ENCODE measurements around the gene TIMD4.
"Not testable (repeated sequence)": the region's sequence is repeated elsewhere in the genome, so short reads cannot be mapped to it uniquely, and the experiment has no call there.

TIMD4 gene

GRCh38 chr5:156963125-156963524 is at the start of gene TIMD4:
TIMD4 (minus strand) TSS chr5:156963226; CDS start chr5:156963198, 28 bp downstream.
- no peak for DNase-seq

- DNase-seq = no peak
These were observed 43.2 kb upstream of the TIMD4 start for GRCh38 chr5:157006262-157006661.

- no peak for DNase-seq
These were observed 42.0 kb upstream of the TIMD4 start for GRCh38 chr5:157004893-157005551.

GRCh38 chr5:156991714-156992113 is 28.7 kb upstream of the TIMD4 start:
- no peak for DNase-seq

GRCh38 chr5:156984064-156984463 is 21.0 kb upstream of the TIMD4 start:
- DNase-seq = no peak

GRCh38 chr5:156981481-156981880 is 18.5 kb upstream of the TIMD4 start:
- no peak for DNase-seq

- DNase-seq = no peak
These were observed 11.3 kb upstream of the TIMD4 start for GRCh38 chr5:156974328-156974727.

GRCh38 chr5:156971848-156972525 is 9.0 kb upstream of the TIMD4 start:
- DNase-seq = no peak

GRCh38 chr5:156971415-156971814 is 8.4 kb upstream of the TIMD4 start:
- DNase-seq = no peak

- not testable (repeated sequence) for DNase-seq
These were observed 4.4 kb upstream of the TIMD4 start for GRCh38 chr5:156967386-156967785.

GRCh38 chr5:156956321-156956720 is 6.7 kb downstream of the TIMD4 start:
- DNase-seq = peak in 1 of 2 experiments; percentile 18

- DNase-seq = no peak
These were observed 11.7 kb downstream of the TIMD4 start for GRCh38 chr5:156951359-156951758.

- DNase-seq = no peak
These were observed 12.3 kb downstream of the TIMD4 start for GRCh38 chr5:156950716-156951115.

- DNase-seq = peak in 1 of 2 experiments; percentile 9
These were observed 13.6 kb downstream of the TIMD4 start for GRCh38 chr5:156949424-156949823.

- DNase-seq = no peak
These were observed 15.1 kb downstream of the TIMD4 start for GRCh38 chr5:156947925-156948324.

- no peak for DNase-seq
These were observed 21.0 kb downstream of the TIMD4 start for GRCh38 chr5:156942064-156942463.

GRCh38 chr5:156940462-156940861 is 22.6 kb downstream of the TIMD4 start:
- DNase-seq = not testable (repeated sequence)

- DNase-seq = no peak
These were observed 26.1 kb downstream of the TIMD4 start for GRCh38 chr5:156936972-156937371.

- DNase-seq = no peak
These were observed 28.4 kb downstream of the TIMD4 start for GRCh38 chr5:156934450-156935211.

- DNase-seq = no peak
These were observed 33.6 kb downstream of the TIMD4 start for GRCh38 chr5:156929366-156929948.

- no peak for DNase-seq
These were observed 35.5 kb downstream of the TIMD4 start for GRCh38 chr5:156927545-156927944.

GRCh38 chr5:156925767-156926166 is 37.3 kb downstream of the TIMD4 start:
- not testable (repeated sequence) for DNase-seq

- DNase-seq = no peak
These were observed 40.7 kb downstream of the TIMD4 start for GRCh38 chr5:156922207-156922792.

Data from NCI-H187 (cell line).